Astrocyte of the cerebellum (primary cell): ENCODE data around the gene MAGEC1.
"Not testable (repeated sequence)": the region's sequence is repeated elsewhere in the genome, so short reads cannot be mapped to it uniquely, and the experiment has no call there.

Experiments
- DNase-seq: peaks from one replicate; pipeline ENCODE4 v3.0.0-alpha.2; 2011; ENCODE audit warnings: low read depth
- H3K4me3 ChIP-seq: 2 replicates; pipeline ENCODE4 v1.5.1; 2011; ENCODE audit warnings: mild to moderate bottlenecking, low read depth, low read length, moderate library complexity
- CTCF ChIP-seq: IDR thresholded peaks from 2 replicates; pipeline ENCODE4 v1.5.1; 2012; ENCODE audit warnings: low read length, low read depth, moderate library complexity, mild to moderate bottlenecking; ENCODE audit errors: missing control alignments
- in situ Hi-C: cut with HindIII; loops from 2 replicates; pipeline ENCODE4 v1.10.0; 2017; ENCODE audit warnings: low sequenced_read_pairs

Gene MAGEC1

DNA sequence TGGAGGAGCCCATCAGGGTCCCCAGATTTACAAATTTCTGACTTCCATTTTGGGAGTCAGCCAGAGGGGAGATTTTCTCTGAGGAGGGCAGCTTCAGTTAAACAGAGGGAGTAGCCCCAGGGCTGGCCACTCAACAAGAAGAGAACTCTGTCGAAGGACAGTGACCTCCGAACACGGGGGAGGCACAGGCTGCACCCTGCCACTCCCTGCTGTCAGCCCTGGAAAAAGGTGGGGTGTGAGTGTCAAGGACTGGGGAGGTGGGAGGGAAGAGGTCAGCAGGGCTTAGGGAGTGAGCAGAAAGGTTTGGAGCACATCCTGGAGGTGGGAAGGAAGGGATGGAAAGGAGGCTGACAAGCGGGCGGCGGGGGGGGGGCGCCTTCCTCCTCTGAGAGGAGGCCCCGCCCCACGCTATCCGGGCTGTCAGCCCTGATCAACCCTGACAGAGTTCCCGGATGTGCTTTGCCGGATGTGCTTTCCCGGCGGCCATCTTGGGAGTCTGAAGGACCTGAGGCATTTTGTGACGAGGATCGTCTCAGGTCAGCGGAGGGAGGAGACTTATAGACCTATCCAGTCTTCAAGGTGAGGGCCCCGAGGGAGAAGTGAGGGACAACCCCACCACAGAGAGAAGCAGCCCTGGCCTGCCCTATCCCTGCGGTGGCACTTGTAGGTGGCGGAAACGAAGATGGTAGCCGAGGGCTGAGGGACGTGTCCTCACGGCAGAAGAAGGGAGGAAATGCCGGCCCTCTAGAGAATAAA lies at the start of gene MAGEC1:
TSS of gene MAGEC1 (plus strand) at position 495 of the 756 bp plus-strand sequence. CDS start 1,179 bp downstream, outside the sequence.
- in situ Hi-C loops, result no loop called here
- no peak within 1 kb of the TSS for H3K4me3 ChIP-seq
- DNase-seq, result no peak
- TF ChIP-seq CTCF, result no peak

GRCh38 chrX:141857479-141857878 lies 46.2 kb upstream of the MAGEC1 start:
- in situ Hi-C loops, result no loop called here
- no peak for DNase-seq
- no peak overlapping the region for H3K4me3 ChIP-seq
- TF ChIP-seq CTCF, result no peak

DNA sequence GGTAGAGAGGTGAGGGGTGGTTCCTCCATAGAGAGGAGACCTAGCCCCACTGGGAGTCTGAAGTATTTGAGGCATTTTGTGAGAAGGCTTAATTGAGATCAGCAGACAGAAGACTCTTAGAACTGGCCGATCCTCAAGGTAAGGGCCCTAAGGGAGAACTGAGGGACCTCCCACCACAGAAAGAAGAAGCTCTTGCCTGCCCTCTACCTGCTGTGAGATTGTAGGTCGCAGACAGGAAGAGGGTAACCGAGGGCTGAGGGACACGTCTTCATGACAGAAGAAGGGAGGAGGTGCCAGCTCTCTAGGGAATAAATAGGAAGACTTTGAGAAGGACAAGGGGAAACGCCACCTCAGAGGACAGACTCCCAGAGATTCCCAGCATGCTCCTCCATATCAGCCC lies 24.1 kb upstream of the MAGEC1 start:
- no peak overlapping the region for H3K4me3 ChIP-seq
- TF ChIP-seq CTCF, result no peak
- no peak for DNase-seq
- in situ Hi-C loops, result no loop called here

- DNase-seq, in situ Hi-C loops, H3K4me3 ChIP-seq: not testable (repeated sequence)
Observed at GRCh38 chrX:141888811-141889210, 14.9 kb upstream of the MAGEC1 start.

DNA sequence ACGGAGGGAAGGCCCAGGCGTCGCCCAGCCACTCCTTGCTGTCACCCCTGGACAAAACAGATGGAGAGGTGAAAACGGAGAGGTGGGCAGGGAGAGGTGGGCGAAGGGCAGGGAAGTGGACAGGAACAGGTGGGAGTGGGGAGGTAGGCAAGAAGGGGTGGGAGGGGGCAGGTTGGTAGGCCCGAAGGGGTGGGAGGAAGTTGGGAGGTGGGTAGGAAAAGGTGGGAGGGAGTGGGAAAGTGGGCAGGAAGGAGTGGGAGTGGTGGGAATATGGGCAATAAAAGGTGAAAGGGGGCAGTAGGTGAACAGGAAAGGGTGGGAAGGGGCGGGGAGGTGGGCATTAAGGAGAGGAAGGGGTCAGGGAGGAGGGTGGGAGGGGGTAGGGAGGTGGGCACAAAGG lies 9.0 kb upstream of the MAGEC1 start:
- in situ Hi-C loops, result no loop called here
- no peak for TF ChIP-seq CTCF
- H3K4me3 ChIP-seq, result no peak overlapping the region
- DNase-seq, result no peak

GRCh38 chrX:141897690-141898089 lies 6.0 kb upstream of the MAGEC1 start:
- in situ Hi-C loops, result no loop called here
- no peak for DNase-seq
- no peak overlapping the region for H3K4me3 ChIP-seq
- TF ChIP-seq CTCF, result no peak

- DNase-seq, result no peak
- in situ Hi-C loops, result no loop called here
- H3K4me3 ChIP-seq, result no peak overlapping the region
- TF ChIP-seq CTCF, result no peak
Observed at GRCh38 chrX:141902366-141902765, 1.3 kb upstream of the MAGEC1 start.
